ENCODE results near the gene TRAPPC2B.

DNA sequence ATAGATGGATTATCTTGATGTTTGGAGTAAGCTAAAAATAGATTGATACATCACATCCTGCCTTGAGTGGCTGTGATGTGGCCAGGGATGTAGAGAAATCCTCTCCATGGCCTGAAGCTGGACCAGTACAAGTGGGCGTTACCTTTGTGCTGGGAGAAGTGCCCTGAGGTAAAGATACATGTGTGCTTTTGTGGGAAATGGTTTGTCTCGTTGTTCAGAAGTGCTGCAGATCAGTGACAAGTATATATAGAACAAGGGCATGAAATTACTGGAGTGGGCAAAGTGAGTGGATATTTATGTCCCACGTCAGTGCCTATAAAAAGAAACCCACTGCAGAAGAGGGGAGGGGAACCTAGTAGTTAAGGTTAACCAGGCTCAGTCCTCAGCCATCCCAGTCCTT is 24.5 kb upstream of the TRAPPC2B start:
- no peak for TF ChIP-seq POLR2A (IDR thresholded peaks at IDR 0.05)
- TF ChIP-seq, protein P1, sequence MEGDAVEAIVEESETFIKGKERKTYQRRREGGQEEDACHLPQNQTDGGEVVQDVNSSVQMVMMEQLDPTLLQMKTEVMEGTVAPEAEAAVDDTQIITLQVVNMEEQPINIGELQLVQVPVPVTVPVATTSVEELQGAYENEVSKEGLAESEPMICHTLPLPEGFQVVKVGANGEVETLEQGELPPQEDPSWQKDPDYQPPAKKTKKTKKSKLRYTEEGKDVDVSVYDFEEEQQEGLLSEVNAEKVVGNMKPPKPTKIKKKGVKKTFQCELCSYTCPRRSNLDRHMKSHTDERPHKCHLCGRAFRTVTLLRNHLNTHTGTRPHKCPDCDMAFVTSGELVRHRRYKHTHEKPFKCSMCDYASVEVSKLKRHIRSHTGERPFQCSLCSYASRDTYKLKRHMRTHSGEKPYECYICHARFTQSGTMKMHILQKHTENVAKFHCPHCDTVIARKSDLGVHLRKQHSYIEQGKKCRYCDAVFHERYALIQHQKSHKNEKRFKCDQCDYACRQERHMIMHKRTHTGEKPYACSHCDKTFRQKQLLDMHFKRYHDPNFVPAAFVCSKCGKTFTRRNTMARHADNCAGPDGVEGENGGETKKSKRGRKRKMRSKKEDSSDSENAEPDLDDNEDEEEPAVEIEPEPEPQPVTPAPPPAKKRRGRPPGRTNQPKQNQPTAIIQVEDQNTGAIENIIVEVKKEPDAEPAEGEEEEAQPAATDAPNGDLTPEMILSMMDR (IDR thresholded peaks at IDR 0.05): no peak
